ENCODE measurements around the gene ATG16L2.

- no peak for TF ChIP-seq CTCF (conservative IDR thresholded peaks at IDR 0.05)
- no peak for TF ChIP-seq EZH2 (IDR thresholded peaks at IDR 0.05; ENCODE audit: low read depth)
Observed at GRCh38 chr11:72789493-72790131, 24.6 kb upstream of the ATG16L2 start.
